ENCODE data around the gene IL20.

GRCh38 chr1:206846487-206846886 lies 18.9 kb upstream of the IL20 start:
- TF ChIP-seq CTCF (conservative IDR thresholded peaks at IDR 0.05; ENCODE audit: low read length), result no peak
- no peak for TF ChIP-seq EZH2phosphoT487 (IDR thresholded peaks at IDR 0.05; ENCODE audit: borderline replicate concordance, low read depth, low read length)

Data from OCI-LY7 (cell line).